HCT116 (cell line): ENCODE data around the gene AMOT.

Experiments used
- ATF3 ChIP-seq: IDR thresholded peaks from 2 replicates; pipeline ENCODE4 v1.6.1; 2012
- CEBPB ChIP-seq: IDR thresholded peaks from 2 replicates; pipeline ENCODE4 v1.6.1; 2012; ENCODE audit warnings: low read depth
- CTCF ChIP-seq, 3 experiments: fragments of 200-600 bp in 1 of 3; sonication (generic) in 1 of 3; IDR thresholded peaks in 2 of 3; conservative IDR thresholded peaks in 1 of 3; 2 replicates each; pipeline ENCODE4 v1.5.1; 2012 to 2017; ENCODE audit warnings: low read depth in 2 of 3, low read length in 2 of 3, antibody characterized with exemption in 1 of 3, borderline replicate concordance in 1 of 3, control low read depth in 1 of 3, mild to moderate bottlenecking in 1 of 3, mixed read lengths in 1 of 3, mixed run types in 1 of 3, moderate library complexity in 1 of 3; ENCODE audit not compliant: insufficient read depth in 1 of 3
- EZH2 ChIP-seq: fragments of 200-600 bp; sonication (generic); IDR thresholded peaks from 2 replicates; pipeline ENCODE4 v1.6.1; 2017; ENCODE audit warnings: antibody characterized with exemption, mixed run types
- POLR2A ChIP-seq: IDR thresholded peaks from 2 replicates; pipeline ENCODE4 v1.7.0; 2011; ENCODE audit warnings: borderline replicate concordance; ENCODE audit not compliant: insufficient read depth, insufficient read length; ENCODE audit errors: extremely low read depth
- POLR2AphosphoS5 ChIP-seq: IDR thresholded peaks from 2 replicates; pipeline ENCODE4 v1.6.1; 2011; ENCODE audit warnings: mild to moderate bottlenecking, low read depth, low read length, moderate library complexity
- REST ChIP-seq: IDR thresholded peaks from 2 replicates; pipeline ENCODE4 v1.6.1; 2012; ENCODE audit warnings: low read depth
- SIN3A ChIP-seq: IDR thresholded peaks from 2 replicates; pipeline ENCODE4 v1.6.1; 2012; ENCODE audit warnings: low read depth
- SP1 ChIP-seq: IDR thresholded peaks from 2 replicates; pipeline ENCODE4 v1.6.1; 2012; ENCODE audit warnings: low read depth
- YY1 ChIP-seq: IDR thresholded peaks from 2 replicates; pipeline ENCODE4 v1.6.1; 2011; ENCODE audit warnings: low read length, low read depth, moderate library complexity, mild to moderate bottlenecking; ENCODE audit not compliant: insufficient replicate concordance; ENCODE audit errors: extremely low read depth
- ZFX ChIP-seq: fragments of 450-650 bp; IDR thresholded peaks from 2 replicates; pipeline ENCODE4 v1.6.1; 2017
- TF ChIP-seq, protein P1 (sequence below): IDR thresholded peaks from 2 replicates; pipeline ENCODE4 v1.6.1; 2012

GRCh38 chrX:112738347-112739033 is 102.1 kb downstream of the AMOT start:
- TF ChIP-seq CTCF (IDR thresholded peaks at IDR 0.05 in 2 of 3, conservative IDR thresholded peaks at IDR 0.05 in 1 of 3; ENCODE audit: borderline replicate concordance in 1 of 3, insufficient read depth in 1 of 3, low read depth in 2 of 3, low read length in 2 of 3) (no peak), ATF3 (no peak), REST (no peak), POLR2AphosphoS5 (no peak), CEBPB (no peak), POLR2A (no peak), EZH2 (no peak), SIN3A (no peak), ZFX (no peak), SP1 (no peak), YY1 (no peak)
- TF ChIP-seq, protein P1, sequence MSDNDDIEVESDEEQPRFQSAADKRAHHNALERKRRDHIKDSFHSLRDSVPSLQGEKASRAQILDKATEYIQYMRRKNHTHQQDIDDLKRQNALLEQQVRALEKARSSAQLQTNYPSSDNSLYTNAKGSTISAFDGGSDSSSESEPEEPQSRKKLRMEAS = no peak
